HepG2 (cell line): ENCODE results near the gene SEC14L1. TPM values are rescaled to one million over a fixed set of nuclear protein-coding genes. Genes with fewer than 3 reads are reported as not detected.

Experiments used
- ATAC-seq: fragments of 200-7000 bp; cut with Tn5 transposase; 3 replicates; pipeline ENCODE4 v1.9.1; 2020; ENCODE audit warnings: mild to moderate bottlenecking, moderate library complexity
- BruUV-seq: library from RNA; stranded (reverse); fragments of 400-500 nt; replicated peaks from 2 replicates; lab custom pipeline; 2021; lab: Mats Ljungman, UMichigan
- CTCF ChIA-PET: fragments of 300-600 bp; formaldehyde crosslinking; extraction: SDS; loops from one replicate; lab custom pipeline; 2021; ENCODE audit warnings: low total read pairs, inconsistent platforms, low intra/inter-chr PET ratio; lab: Yijun Ruan, JAX
- POLR2A ChIA-PET: fragments of 350-600 bp; sonication (Branson Sonifier 250); formaldehyde crosslinking; loops from one replicate; lab custom pipeline; 2020; ENCODE audit warnings: antibody characterized with exemption, inconsistent platforms; lab: Yijun Ruan, JAX
- DNase-seq: peaks from one replicate; pipeline ENCODE4 v3.0.0-alpha.2; 2015; ENCODE audit warnings: low spot score
- FAIRE-seq: peaks from 3 replicates; lab custom pipeline; 2011; peaks lifted over from hg19 to GRCh38; lab: Jason Lieb, UNC
- H2AFZ ChIP-seq: one replicate; pipeline ENCODE4 v1.6.1; 2011; ENCODE audit warnings: low read length, inconsistent platforms
- H3K27ac ChIP-seq: fragments of 300-600 bp; 3 replicates; pipeline ENCODE4 v1.8.0; 2011; ENCODE audit warnings: mixed run types, mild to moderate bottlenecking, mixed read lengths, low read length, inconsistent platforms; ENCODE audit not compliant: insufficient read depth; ENCODE audit errors: extremely low read length
- H3K27me3 ChIP-seq, 2 experiments: fragments of 200-600 bp in 1 of 2; 2 replicates in 1 of 2; 3 replicates in 1 of 2; pipeline versions ENCODE4 v1.6.0 to v1.8.0; 2011; ENCODE audit warnings: low read length in 2 of 2, mild to moderate bottlenecking in 2 of 2, moderate library complexity in 2 of 2, inconsistent platforms in 1 of 2; ENCODE audit not compliant: insufficient read depth in 2 of 2, control insufficient read depth in 1 of 2
- H3K36me3 ChIP-seq, 2 experiments: fragments of 200-600 bp in 1 of 2; replicated peaks in 1 of 2; 2 replicates in 1 of 2; 3 replicates in 1 of 2; pipeline versions ENCODE4 v1.5.1 to v1.8.0; 2011; ENCODE audit warnings: low read length in 2 of 2, inconsistent platforms in 1 of 2; ENCODE audit not compliant: insufficient read depth in 2 of 2, control insufficient read depth in 1 of 2
- H3K4me1 ChIP-seq: 2 replicates; pipeline ENCODE4 v1.5.1; 2012; ENCODE audit warnings: low read length, inconsistent platforms; ENCODE audit not compliant: insufficient read depth
- H3K4me2 ChIP-seq: 2 replicates; pipeline ENCODE4 v1.6.0; 2011; ENCODE audit warnings: low read depth, low read length, inconsistent platforms
- H3K4me3 ChIP-seq, 3 experiments: fragments of 200-600 bp in 1 of 3; sonication (generic), shearing (Covaris generic) in 1 of 3; replicated peaks in 1 of 3; 2 replicates each; pipeline ENCODE4 v1.5.1; 2011 to 2016; ENCODE audit warnings: low read length in 3 of 3, inconsistent platforms in 2 of 3, low read depth in 2 of 3, mild to moderate bottlenecking in 2 of 3, control low read depth in 1 of 3, mixed read lengths in 1 of 3; ENCODE audit not compliant: insufficient read depth in 1 of 3
- H3K79me2 ChIP-seq: one replicate; pipeline ENCODE4 v1.6.1; 2011; ENCODE audit warnings: low read length, inconsistent platforms; ENCODE audit not compliant: insufficient read depth
- H3K9ac ChIP-seq: 2 replicates; pipeline ENCODE4 v1.6.0; 2011; ENCODE audit warnings: mild to moderate bottlenecking, low read depth, low read length, inconsistent platforms; ENCODE audit not compliant: insufficient read depth
- H3K9me3 ChIP-seq: 2 replicates; pipeline ENCODE4 v1.5.1; 2012; ENCODE audit warnings: mild to moderate bottlenecking, low read length
- H4K20me1 ChIP-seq: 2 replicates; pipeline ENCODE4 v1.6.0; 2011; ENCODE audit warnings: inconsistent platforms, mild to moderate bottlenecking, low read length, moderate library complexity; ENCODE audit not compliant: insufficient read depth
- ATF4 ChIP-seq, 2 experiments: fragments of 450-650 bp in 1 of 2; sonication (generic) in 1 of 2; formaldehyde crosslinking; IDR thresholded peaks; 2 replicates each; pipeline versions ENCODE4 v1.5.0 to v1.8.0; 2020 to 2022; ENCODE audit warnings: mild to moderate bottlenecking in 1 of 2, missing genetic modification reagents in 1 of 2
- EED ChIP-seq: sonication (generic); formaldehyde crosslinking; IDR thresholded peaks from 2 replicates; pipeline ENCODE4 v1.5.0; 2020; ENCODE audit warnings: mild to moderate bottlenecking, missing genetic modification reagents
- FLYWCH1 ChIP-seq: sonication (generic); formaldehyde crosslinking; IDR thresholded peaks from 2 replicates; pipeline ENCODE4 v1.8.1; 2023; ENCODE audit warnings: mild to moderate bottlenecking, missing genetic modification reagents
- KMT2A ChIP-seq: sonication (generic); formaldehyde crosslinking; IDR thresholded peaks from 2 replicates; pipeline ENCODE4 v1.4.0; 2020; ENCODE audit warnings: missing genetic modification reagents
- LBX2 ChIP-seq: sonication (generic); formaldehyde crosslinking; IDR thresholded peaks from 2 replicates; pipeline ENCODE4 v1.5.0; 2020; ENCODE audit warnings: missing genetic modification reagents, mild to moderate bottlenecking, borderline replicate concordance
- MAFG ChIP-seq: sonication (generic); formaldehyde crosslinking; IDR thresholded peaks from 2 replicates; pipeline ENCODE4 v1.5.1; 2020; ENCODE audit warnings: mild to moderate bottlenecking, missing genetic modification reagents
- NONO ChIP-seq, 2 experiments: fragments of 450-650 bp in 1 of 2; sonication (generic) in 1 of 2; formaldehyde crosslinking in 1 of 2; IDR thresholded peaks in 1 of 2; conservative IDR thresholded peaks in 1 of 2; 2 replicates each; pipeline versions ENCODE4 v1.6.1 to v1.8.0; 2017 to 2022; ENCODE audit warnings: mild to moderate bottlenecking in 1 of 2, missing genetic modification reagents in 1 of 2, moderate library complexity in 1 of 2
- PHF8 ChIP-seq: sonication (generic); formaldehyde crosslinking; IDR thresholded peaks from 2 replicates; pipeline ENCODE4 v1.5.0; 2020; ENCODE audit warnings: missing genetic modification reagents
- TFDP1 ChIP-seq: IDR thresholded peaks from 2 replicates; pipeline ENCODE4 v1.6.1; 2016; ENCODE audit warnings: missing compliant biosample characterization, missing genetic modification reagents, borderline replicate concordance
- THAP11 ChIP-seq: IDR thresholded peaks from 2 replicates; pipeline ENCODE4 v1.6.1; 2016; ENCODE audit warnings: missing biosample characterization, missing genetic modification reagents
- ZMAT3 ChIP-seq: sonication (generic); formaldehyde crosslinking; conservative IDR thresholded peaks from 2 replicates; pipeline ENCODE4 v1.7.0; 2021; ENCODE audit warnings: missing genetic modification reagents
- ZNF235 ChIP-seq: sonication (generic); formaldehyde crosslinking; IDR thresholded peaks from 2 replicates; pipeline ENCODE4 v1.8.1; 2023; ENCODE audit warnings: mild to moderate bottlenecking, missing genetic modification reagents, borderline replicate concordance
- ZNF333 ChIP-seq: sonication (generic); formaldehyde crosslinking; IDR thresholded peaks from 2 replicates; pipeline ENCODE4 v1.4.0; 2020; ENCODE audit warnings: mild to moderate bottlenecking, missing genetic modification reagents, borderline replicate concordance
- ZNF747 ChIP-seq: sonication (generic); formaldehyde crosslinking; IDR thresholded peaks from 2 replicates; pipeline ENCODE4 v1.8.1; 2023; ENCODE audit warnings: missing genetic modification reagents, mild to moderate bottlenecking, borderline replicate concordance
- ZSCAN30 ChIP-seq: sonication (generic); formaldehyde crosslinking; IDR thresholded peaks from 2 replicates; pipeline ENCODE4 v1.5.0; 2020; ENCODE audit warnings: mild to moderate bottlenecking, missing genetic modification reagents
- WGBS: methylation state at CpG from one replicate; pipeline ENCODE4 v1.1.6; 2017; ENCODE audit warnings: low lambda C conversion rate; 5-methylcytosine and 5-hydroxymethylcytosine counted together
- in situ Hi-C: cut with HindIII; loops from 2 replicates; pipeline ENCODE4 v1.10.0; 2017; ENCODE audit warnings: low pct_unique_long_range_greater_than_20kb; ENCODE audit not compliant: extremely low pct_ligation_motif_present
- intact Hi-C: fragments of 100-400 bp; cut with micrococcal nuclease; formaldehyde crosslinking; loops from one replicate; pipeline ENCODE4 v1.10.0; 2022; ENCODE audit not compliant: unreplicated experiment
- polyA plus RNA-seq, 8 experiments: library from polyadenylated mRNA; depleted of rRNA in 3 of 8; stranded (reverse) in 7 of 8; unstranded in 1 of 8; fragments of >200 nt; fragmentation: Illumina TruSeq in 4 of 8; extraction: Trizol in 4 of 8; gene quantifications; 2 replicates each; pipeline versions ENCODE4 v1.2.1 to v1.2.3, GENCODE V29; 2011 to 2016; ENCODE audit warnings: low read depth in 4 of 8, missing spikeins in 1 of 8, mixed read lengths in 1 of 8; ENCODE audit not compliant: insufficient read depth in 1 of 8
- total RNA-seq, 5 experiments: library from RNA; depleted of rRNA; stranded (reverse); fragments of >200 nt; fragmentation: Illumina TruSeq; extraction: Trizol; gene quantifications; 2 replicates each; pipeline ENCODE4 v1.2.3, GENCODE V29; 2016; ENCODE audit warnings: low read depth in 1 of 5

The SEC14L1 gene
- total and polyA plus RNA-seq, 2 of the 13 experiments (the other 11 are each of a cell fraction or from before 2014, with no cell fraction given), result 26.3 to 43.9 TPM

GRCh38 chr17:77096570-77097214 is 44.1 kb upstream of the SEC14L1 start (continued):
- TF ChIP-seq ZNF333 (CRISPR knock-in tag) (no peak), THAP11 (CRISPR knock-in tag) (no peak), ATF4 (CRISPR knock-in tag; IDR thresholded peaks at IDR 0.05) (peak in 1 of 2 experiments; percentile 62; a peak in 1 of 4 replicates), FLYWCH1 (CRISPR knock-in tag) (no peak)

GRCh38 chr17:77097631-77098180 is 43.1 kb upstream of the SEC14L1 start:
- no peaks in the 10 kb centered on the region for H3K9me3 ChIP-seq
- H3K4me1 ChIP-seq, result peaks cover 51% of the 10 kb centered on the region
- no TSS peak for BruUV-seq
- DNase-seq, result no peak
- TF ChIP-seq KMT2A (CRISPR knock-in tag) (no peak), NONO (IDR thresholded peaks at IDR 0.05) (no peak), NONO (CRISPR knock-in tag; conservative IDR thresholded peaks at IDR 0.05) (no peak), ZSCAN30 (CRISPR knock-in tag) (no peak), EED (CRISPR knock-in tag) (no peak), LBX2 (CRISPR knock-in tag) (no peak), ZMAT3 (no peak), MAFG (CRISPR knock-in tag) (no peak), PHF8 (no peak), TFDP1 (CRISPR knock-in tag) (no peak), ZNF747 (CRISPR knock-in tag) (no peak), ZNF235 (CRISPR knock-in tag) (no peak)
- TF ChIP-seq, all 625 proteins: peak for 0
- POLR2A ChIA-PET, result interaction anchor here (0.6 to 1.5 kb wide), 2 partner anchors 9 to 80 kb away, joined by 5 to 6 read pairs; no protein-coding TSS in a partner anchor
- Histone ChIP-seq H3K36me3 (peaks cover 11 to 39% of the 10 kb centered on the region in 2 experiments), H3K27ac (no peak overlapping the region), H3K27me3 (no peaks in the 10 kb centered on the region), H3K79me2 (no peaks in the 10 kb centered on the region), H3K9ac (no peak overlapping the region), H2AFZ (no peak overlapping the region), H3K4me2 (no peak overlapping the region), H4K20me1 (no peaks in the 10 kb centered on the region), H3K4me3 (no peak overlapping the region)
- CTCF ChIA-PET, result no interaction called here
- intact Hi-C loops, result loop anchor here (1.0 to 2.0 kb wide), 2 partner anchors 51 to 111 kb away; no protein-coding TSS in a partner anchor
- 82% methylated on average over 6 of the region's 6 CpGs for WGBS
- no peak for ATAC-seq
- no peak for FAIRE-seq
- in situ Hi-C loops, result no loop called here
